Activated CD4-positive, alpha-beta T cell treated with anti-CD3 and anti-CD28 coated beads, Interleukin-2, amount 10 ng/mL, durations not matched to agents 7 days and 5 days (primary cell): ENCODE measurements around the gene MAST4. TPM values are rescaled to one million over a fixed set of nuclear protein-coding genes. Genes with fewer than 3 reads are reported as not detected.

Experiments used
- CTCF ChIA-PET: fragments of 350-600 bp; sonication (Branson Sonifier 250); formaldehyde crosslinking; loops from one replicate; lab custom pipeline; 2021; ENCODE audit warnings: antibody characterized with exemption; lab: Charles Lee
- POLR2A ChIA-PET: fragments of 350-600 bp; sonication (Branson Sonifier 250); formaldehyde crosslinking; loops from one replicate; lab custom pipeline; 2021; ENCODE audit warnings: antibody characterized with exemption; lab: Charles Lee
- DNase-seq: peaks from one replicate; pipeline ENCODE4 v3.0.0-alpha.2; 2020
- H3K27ac Mint-ChIP-seq: one replicate; pipeline ENCODE4 v1.8.0; 2021; ENCODE audit warnings: mild to moderate bottlenecking, moderate library complexity, mixed read lengths
- H3K27me3 Mint-ChIP-seq: one replicate; pipeline ENCODE4 v1.8.0; 2021; ENCODE audit warnings: mixed read lengths
- H3K36me3 Mint-ChIP-seq: one replicate; pipeline ENCODE4 v1.8.0; 2021; ENCODE audit warnings: low read depth, mixed read lengths
- H3K4me1 Mint-ChIP-seq: one replicate; pipeline ENCODE4 v1.8.0; 2021; ENCODE audit warnings: mixed read lengths
- H3K4me3 Mint-ChIP-seq: one replicate; pipeline ENCODE4 v1.8.0; 2021; ENCODE audit warnings: mild to moderate bottlenecking, moderate library complexity, mixed read lengths
- H3K9me3 Mint-ChIP-seq: one replicate; pipeline ENCODE4 v1.8.0; 2021; ENCODE audit warnings: mixed read lengths
- total RNA-seq, 2 experiments: library from RNA; stranded (reverse); gene quantifications; one replicate each; pipeline ENCODE4 v1.2.3, GENCODE V29; 2021

MAST4 gene
- total RNA-seq, 2 experiments from 2014 or later, result 23.5 to 25.8 TPM

DNA sequence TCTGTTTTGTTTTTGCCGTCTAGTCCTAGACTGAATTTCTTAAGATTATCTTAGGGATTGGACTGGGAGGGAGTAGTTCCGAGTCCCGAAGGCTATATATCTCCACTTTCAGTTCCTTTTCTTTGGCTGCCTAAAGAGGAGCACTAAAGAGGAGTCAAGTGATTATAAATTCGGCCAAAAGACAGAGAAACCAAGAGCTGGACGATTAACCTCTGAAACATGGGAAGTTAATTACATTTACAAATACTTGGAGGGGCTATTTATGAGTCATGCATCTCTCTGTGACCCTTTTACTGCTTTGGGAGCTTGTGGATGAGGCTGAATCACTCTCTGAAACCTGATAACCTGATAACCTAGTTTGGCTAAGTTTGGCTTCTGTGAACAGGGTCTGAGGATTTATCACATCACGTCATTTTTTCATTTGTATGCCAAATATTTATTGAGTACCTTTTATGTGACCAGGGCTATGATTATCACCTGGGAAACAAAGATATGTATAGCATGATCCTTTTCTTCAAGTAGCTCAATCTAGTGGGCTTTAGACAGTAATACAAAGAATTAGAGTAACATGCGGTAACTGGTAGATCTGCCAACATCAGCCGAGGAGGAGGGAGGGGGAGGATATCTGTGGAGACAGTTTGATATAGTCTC lies 419.5 kb downstream of the MAST4 start:
- Mint-ChIP-seq H3K27me3 (no peaks in the 10 kb centered on the region), H3K4me1 (peaks cover 28% of the 10 kb centered on the region), H3K27ac (no peak overlapping the region), H3K36me3 (peaks cover 10% of the 10 kb centered on the region), H3K9me3 (no peaks in the 10 kb centered on the region), H3K4me3 (no peak overlapping the region)
- ChIA-PET CTCF (no interaction called here), POLR2A (no interaction called here)
- no peak for DNase-seq

DNA sequence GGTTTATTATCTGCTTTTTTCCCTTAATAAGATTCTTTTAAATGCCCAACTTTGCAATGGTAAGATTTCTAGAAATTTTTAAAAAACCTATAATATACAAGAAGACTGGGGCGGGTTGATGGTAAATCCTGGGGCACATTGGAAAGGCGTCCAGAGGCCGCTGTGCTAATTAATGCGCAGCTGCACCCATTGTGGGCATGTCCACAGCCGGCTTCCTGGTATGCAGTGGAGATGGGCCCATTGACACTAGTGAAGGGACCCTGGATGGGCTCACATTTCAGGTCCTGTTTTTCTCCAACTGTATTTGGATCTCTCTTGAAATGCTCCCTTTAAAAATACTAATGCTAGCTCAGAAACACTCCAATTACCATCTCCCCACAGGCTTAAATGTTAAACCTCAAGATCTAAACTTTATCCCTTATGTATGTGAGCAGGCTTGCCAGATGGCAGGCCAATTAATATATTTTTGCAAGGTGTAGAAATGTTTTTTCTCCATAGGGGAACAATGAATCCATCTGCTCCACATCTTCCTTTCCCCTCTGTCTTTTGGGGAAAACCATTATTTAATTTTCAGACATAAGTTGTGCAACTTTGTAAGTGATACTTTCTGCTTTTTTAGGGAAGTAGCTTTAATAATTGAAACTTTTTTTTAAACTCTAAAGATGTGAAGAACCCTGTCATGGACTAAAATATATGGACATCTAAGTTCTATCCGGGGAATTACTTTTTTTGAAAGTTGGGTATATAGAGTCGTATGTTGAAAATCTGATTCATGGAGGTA lies 423.1 kb downstream of the MAST4 start:
- Mint-ChIP-seq H3K27ac (no peak overlapping the region), H3K9me3 (peaks cover 4% of the 10 kb centered on the region), H3K4me1 (peaks cover 13% of the 10 kb centered on the region), H3K27me3 (no peaks in the 10 kb centered on the region), H3K4me3 (no peak overlapping the region), H3K36me3 (peaks cover 12% of the 10 kb centered on the region)
- ChIA-PET CTCF (interaction anchor here (0.6 to 0.8 kb wide), 2 partner anchors 68 to 1141 kb away, joined by 3 to 4 read pairs; no protein-coding TSS in a partner anchor), POLR2A (no interaction called here)
- no peak for DNase-seq

DNA sequence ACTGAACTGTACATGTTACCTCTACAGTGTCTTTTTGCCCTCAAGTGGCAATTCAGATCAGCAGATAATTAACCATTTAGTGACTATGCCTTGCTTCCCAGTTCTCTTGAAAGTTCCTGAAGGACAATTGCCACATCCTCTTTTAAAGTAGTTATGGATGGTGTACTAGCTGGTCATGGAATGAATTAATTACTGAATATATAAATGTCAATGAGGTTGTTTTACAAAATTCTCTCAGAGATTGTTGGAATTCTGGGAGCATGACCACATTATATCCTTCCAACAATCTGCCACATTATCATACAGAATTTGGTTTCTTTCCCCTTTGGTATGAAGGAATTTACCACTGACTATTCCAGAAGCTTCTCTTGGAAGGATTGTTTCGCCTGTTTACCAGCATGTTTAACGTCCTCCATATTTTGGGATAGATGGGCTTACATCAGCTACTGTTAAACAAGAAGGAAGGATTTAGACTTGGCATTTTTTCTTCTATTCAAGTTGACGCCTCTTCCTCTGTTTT lies 424.0 kb downstream of the MAST4 start:
- H3K9me3 Mint-ChIP-seq, result peaks cover 4% of the 10 kb centered on the region
- POLR2A ChIA-PET, result no interaction called here

GRCh38 chr5:67021031-67021430 lies 424.8 kb downstream of the MAST4 start:
- DNase-seq, result no peak
- H3K36me3 Mint-ChIP-seq, result peaks cover 13% of the 10 kb centered on the region
- H3K4me1 Mint-ChIP-seq, result peaks cover 6% of the 10 kb centered on the region
- H3K9me3 Mint-ChIP-seq, result peaks cover 4% of the 10 kb centered on the region
- no peaks in the 10 kb centered on the region for H3K27me3 Mint-ChIP-seq
- ChIA-PET POLR2A (no interaction called here), CTCF (no interaction called here)
- no peak overlapping the region for H3K27ac Mint-ChIP-seq
- H3K4me3 Mint-ChIP-seq, result no peak overlapping the region

More for the DNA sequence above, 424.0 kb downstream of the MAST4 start:
- no peaks in the 10 kb centered on the region for H3K27me3 Mint-ChIP-seq
- H3K4me1 Mint-ChIP-seq, result peaks cover 6% of the 10 kb centered on the region
- no peak for DNase-seq
- CTCF ChIA-PET, result interaction anchor here (0.8 kb wide), 1 partner anchor 67 kb away, joined by 3 read pairs; no protein-coding TSS in a partner anchor
- H3K4me3 Mint-ChIP-seq, result no peak overlapping the region
- no peak overlapping the region for H3K27ac Mint-ChIP-seq
- H3K36me3 Mint-ChIP-seq, result peaks cover 13% of the 10 kb centered on the region

GRCh38 chr5:67021521-67021920 lies 425.3 kb downstream of the MAST4 start:
- H3K27ac Mint-ChIP-seq, result no peak overlapping the region
- peaks cover 13% of the 10 kb centered on the region for H3K36me3 Mint-ChIP-seq
- POLR2A ChIA-PET, result interaction anchor here (0.6 kb wide), 1 partner anchor 17 kb away, joined by 3 read pairs; no protein-coding TSS in a partner anchor
- CTCF ChIA-PET, result no interaction called here
- H3K9me3 Mint-ChIP-seq, result peaks cover 4% of the 10 kb centered on the region
- H3K4me1 Mint-ChIP-seq, result peaks cover 6% of the 10 kb centered on the region
- no peak overlapping the region for H3K4me3 Mint-ChIP-seq
- no peaks in the 10 kb centered on the region for H3K27me3 Mint-ChIP-seq
- DNase-seq, result no peak

GRCh38 chr5:67021962-67022361 lies 425.8 kb downstream of the MAST4 start:
- Mint-ChIP-seq H3K27ac (no peak overlapping the region), H3K36me3 (peaks cover 13% of the 10 kb centered on the region), H3K4me1 (peaks cover 6% of the 10 kb centered on the region), H3K27me3 (no peaks in the 10 kb centered on the region), H3K4me3 (no peak overlapping the region), H3K9me3 (peaks cover 4% of the 10 kb centered on the region)
- CTCF ChIA-PET, result interaction anchor here (1.5 to 1.8 kb wide), 2 partner anchors 9 to 10 kb away, joined by 4 read pairs; no protein-coding TSS in a partner anchor
- DNase-seq, result no peak
- POLR2A ChIA-PET, result interaction anchor here (0.6 kb wide), 1 partner anchor 17 kb away, joined by 3 read pairs; no protein-coding TSS in a partner anchor

DNA sequence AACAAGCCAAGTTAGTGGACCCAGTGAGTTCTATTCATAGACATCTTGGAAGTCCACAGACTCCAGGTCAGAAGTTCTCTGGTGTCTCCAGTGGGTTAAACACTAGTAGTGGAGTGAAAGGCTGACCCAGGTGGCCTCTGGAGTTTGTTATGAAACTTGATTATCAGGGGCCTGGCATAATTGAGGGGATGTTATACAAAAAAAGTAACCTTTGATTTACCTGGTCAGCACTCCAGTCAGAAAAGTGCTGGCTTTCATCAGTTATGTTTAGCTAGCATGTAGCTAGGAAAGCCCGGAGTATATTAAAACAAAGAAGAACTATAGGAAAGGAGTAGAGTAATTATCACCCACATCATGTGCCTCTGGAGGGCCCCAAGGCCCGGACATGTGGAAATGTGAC lies 429.3 kb downstream of the MAST4 start:
- H3K4me3 Mint-ChIP-seq, result no peak overlapping the region
- CTCF ChIA-PET, result interaction anchor here (1.8 kb wide), 1 partner anchor 11 kb away, joined by 5 read pairs; no protein-coding TSS in a partner anchor
- POLR2A ChIA-PET, result no interaction called here
- no peaks in the 10 kb centered on the region for H3K27me3 Mint-ChIP-seq
- no peak overlapping the region for H3K27ac Mint-ChIP-seq
- DNase-seq, result no peak
- peaks cover 25% of the 10 kb centered on the region for H3K4me1 Mint-ChIP-seq
- H3K9me3 Mint-ChIP-seq, result peaks cover 4% of the 10 kb centered on the region
- peaks cover 17% of the 10 kb centered on the region for H3K36me3 Mint-ChIP-seq

DNA sequence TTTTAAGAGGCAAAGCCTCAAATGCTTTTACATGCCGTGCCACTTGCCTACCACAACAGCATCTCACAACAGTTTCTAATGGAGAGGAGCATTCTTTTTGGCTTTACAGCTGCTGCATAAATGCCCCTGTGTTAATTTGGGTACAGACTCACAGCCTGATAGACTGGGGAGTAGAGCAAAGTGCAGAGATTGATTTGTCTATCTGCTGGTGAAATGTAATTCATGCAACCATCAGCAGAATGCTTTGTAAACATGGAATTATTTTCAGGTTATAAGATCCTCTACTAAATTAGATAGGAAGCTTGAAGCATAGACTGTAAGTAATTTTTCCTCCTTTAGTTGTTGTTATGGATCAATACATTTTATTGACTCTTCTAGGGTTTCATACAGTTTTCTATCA lies 430.1 kb downstream of the MAST4 start:
- POLR2A ChIA-PET, result no interaction called here
- CTCF ChIA-PET, result interaction anchor here (1.8 kb wide), 1 partner anchor 10 kb away, joined by 5 read pairs; no protein-coding TSS in a partner anchor
- no peak for DNase-seq
- peaks cover 17% of the 10 kb centered on the region for H3K36me3 Mint-ChIP-seq
- H3K4me1 Mint-ChIP-seq, result peaks cover 28% of the 10 kb centered on the region
- H3K27me3 Mint-ChIP-seq, result no peaks in the 10 kb centered on the region
- H3K9me3 Mint-ChIP-seq, result peaks cover 4% of the 10 kb centered on the region
- H3K4me3 Mint-ChIP-seq, result no peak overlapping the region
- no peak overlapping the region for H3K27ac Mint-ChIP-seq

GRCh38 chr5:67027171-67027570 lies 431.0 kb downstream of the MAST4 start:
- ChIA-PET POLR2A (no interaction called here), CTCF (interaction anchor here (1.1 to 1.8 kb wide), 2 partner anchors 16 to 33 kb away, joined by 3 to 4 read pairs; no protein-coding TSS in a partner anchor)
- H3K4me3 Mint-ChIP-seq, result no peak overlapping the region
- H3K27me3 Mint-ChIP-seq, result no peaks in the 10 kb centered on the region
- peaks cover 33% of the 10 kb centered on the region for H3K4me1 Mint-ChIP-seq
- peaks cover 4% of the 10 kb centered on the region for H3K9me3 Mint-ChIP-seq
- no peak for DNase-seq
- H3K36me3 Mint-ChIP-seq, result peaks cover 17% of the 10 kb centered on the region
- H3K27ac Mint-ChIP-seq, result no peak overlapping the region

GRCh38 chr5:67028371-67028770 lies 432.2 kb downstream of the MAST4 start:
- H3K4me3 Mint-ChIP-seq, result no peak overlapping the region
- ChIA-PET POLR2A (no interaction called here), CTCF (interaction anchor here (1.8 kb wide), 1 partner anchor 17 kb away, joined by 4 read pairs; no protein-coding TSS in a partner anchor)
- peaks cover 37% of the 10 kb centered on the region for H3K4me1 Mint-ChIP-seq
- H3K36me3 Mint-ChIP-seq, result peaks cover 11% of the 10 kb centered on the region
- no peak overlapping the region for H3K27ac Mint-ChIP-seq
- no peaks in the 10 kb centered on the region for H3K27me3 Mint-ChIP-seq
- DNase-seq, result no peak
- peaks cover under 1% of the 10 kb centered on the region for H3K9me3 Mint-ChIP-seq

DNA sequence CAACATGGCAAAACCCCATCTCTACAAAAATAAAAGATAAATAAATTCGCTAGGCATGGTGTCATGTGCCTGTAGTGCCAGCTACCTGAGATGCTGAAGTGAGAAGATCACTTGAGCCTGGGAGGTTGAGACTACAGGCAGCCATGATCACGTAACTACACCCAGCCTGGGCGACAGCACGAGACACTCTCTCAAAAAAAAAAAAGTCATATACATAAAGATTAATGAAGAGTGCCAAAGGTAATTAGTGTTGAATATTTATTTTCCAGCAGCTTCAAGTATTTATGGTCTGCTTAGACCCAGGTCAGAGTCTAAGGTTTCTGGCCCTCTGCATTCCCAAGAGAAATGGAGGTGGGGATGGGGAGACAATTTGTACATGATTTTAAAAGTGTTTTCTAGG lies 432.7 kb downstream of the MAST4 start:
- H3K27me3 Mint-ChIP-seq, result no peaks in the 10 kb centered on the region
- no peaks in the 10 kb centered on the region for H3K9me3 Mint-ChIP-seq
- H3K36me3 Mint-ChIP-seq, result peaks cover 10% of the 10 kb centered on the region
- no peak overlapping the region for H3K4me3 Mint-ChIP-seq
- H3K4me1 Mint-ChIP-seq, result peaks cover 40% of the 10 kb centered on the region
- no peak for DNase-seq
- CTCF ChIA-PET, result interaction anchor here (1.8 kb wide), 1 partner anchor 18 kb away, joined by 4 read pairs; no protein-coding TSS in a partner anchor
- H3K27ac Mint-ChIP-seq, result no peak overlapping the region
- POLR2A ChIA-PET, result no interaction called here

- DNase-seq, result no peak
- Mint-ChIP-seq H3K36me3 (peaks cover 10% of the 10 kb centered on the region), H3K4me3 (no peak overlapping the region), H3K27ac (no peak overlapping the region), H3K9me3 (no peaks in the 10 kb centered on the region), H3K27me3 (no peaks in the 10 kb centered on the region), H3K4me1 (peaks cover 44% of the 10 kb centered on the region)
- CTCF ChIA-PET, result no interaction called here
- POLR2A ChIA-PET, result no interaction called here
Measured at GRCh38 chr5:67029481-67029880, 433.3 kb downstream of the MAST4 start.
